Stromal cell of bone marrow (primary cell): ENCODE results near the gene TP53I11.

Experiments used
- DNase-seq: peaks from one replicate; pipeline ENCODE4 v3.0.0-alpha.2; 2012; ENCODE audit warnings: low read depth

TP53I11 gene

DNA sequence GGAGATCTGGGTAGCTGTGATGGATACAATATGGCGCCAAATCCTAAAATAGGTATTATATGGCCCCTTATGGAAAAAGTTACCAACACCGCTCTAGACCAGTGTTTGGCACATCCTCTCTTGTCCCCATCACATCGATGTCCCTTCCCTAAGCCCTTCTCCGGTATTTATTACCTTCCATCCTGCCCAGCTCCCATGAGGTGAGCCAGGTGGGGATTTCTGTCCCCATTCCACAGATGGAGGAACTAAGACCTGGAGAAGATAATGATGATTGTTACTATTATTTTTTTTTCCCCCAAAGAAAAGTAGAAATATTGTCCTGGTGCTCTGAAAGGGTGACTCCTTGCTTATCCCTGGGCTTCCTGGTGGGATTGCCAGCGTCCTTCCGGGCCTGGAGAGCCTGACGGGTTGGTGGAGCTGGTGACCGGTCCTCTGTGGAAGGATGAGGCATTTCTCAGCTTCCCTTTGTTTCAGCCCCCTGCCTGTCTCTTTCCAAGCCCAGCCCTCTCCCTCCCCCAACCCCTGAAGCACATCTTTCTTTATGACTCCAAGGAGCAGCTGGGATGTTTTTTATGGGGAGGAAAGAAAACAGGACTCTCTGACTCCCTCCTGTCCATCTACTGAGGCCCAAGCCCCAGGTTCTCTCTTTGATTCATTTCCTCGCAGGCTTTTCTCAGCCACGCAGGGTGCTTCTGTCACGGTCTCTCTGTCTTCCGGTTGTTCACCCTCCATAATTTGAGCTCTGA, 65.4 kb downstream of the TP53I11 start:
- no peak for DNase-seq

DNA sequence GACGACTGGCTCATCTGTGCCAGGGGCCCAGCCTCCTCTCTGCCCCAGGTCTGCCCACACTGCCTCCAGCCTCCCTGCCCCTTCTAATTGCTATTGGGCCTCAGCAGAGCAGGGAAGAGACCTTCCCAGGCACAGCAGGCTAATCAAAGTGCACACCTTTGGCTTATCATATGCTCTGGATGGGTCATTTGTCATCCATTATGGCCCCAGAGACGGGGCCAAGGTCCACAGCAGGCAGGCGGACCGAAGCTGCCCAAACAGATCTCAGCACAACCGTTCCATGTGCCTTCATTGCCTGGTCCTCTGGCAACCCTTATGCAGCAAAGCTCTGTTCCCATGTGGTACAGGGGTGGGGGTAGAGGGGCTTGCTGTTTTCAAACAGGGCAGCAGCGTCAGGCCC, 66.6 kb downstream of the TP53I11 start:
- DNase-seq: no peak

DNA sequence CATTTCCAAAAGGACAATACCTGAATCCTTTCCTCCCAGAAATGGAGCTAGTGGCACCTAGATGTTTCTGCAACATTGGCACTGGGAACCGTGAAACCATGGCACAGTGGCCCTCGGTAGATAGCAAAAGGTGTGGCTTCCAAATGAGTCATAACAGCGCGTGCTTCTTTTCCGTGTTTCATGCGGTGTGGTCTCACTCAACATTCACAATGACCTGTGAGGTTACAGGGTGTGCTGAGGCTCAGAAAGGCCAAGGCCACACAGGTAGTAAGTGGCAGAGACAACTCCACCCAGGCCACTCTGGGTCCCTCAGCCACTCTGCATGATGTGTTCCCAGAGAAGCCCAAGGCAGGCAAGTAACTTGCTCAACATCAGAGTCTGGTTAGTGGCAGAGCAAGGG, 67.4 kb downstream of the TP53I11 start:
- no peak for DNase-seq
